Activated CD4-positive, alpha-beta T cell treated with anti-CD3 and anti-CD28 coated beads for 36 hours (primary cell): ENCODE data around the gene CCDC33. TPM values are rescaled to one million over a fixed set of nuclear protein-coding genes. Genes with fewer than 3 reads are reported as not detected.

ENCODE experiments used
- ATAC-seq: fragments of 200-7000 bp; cut with Tn5 transposase; one replicate; pipeline ENCODE4 v1.10.0; 2021; ENCODE audit warnings: mild to moderate bottlenecking, moderate library complexity
- CTCF ChIA-PET: fragments of 350-600 bp; sonication (Branson Sonifier 250); formaldehyde crosslinking; loops from one replicate; lab custom pipeline; 2021; ENCODE audit warnings: antibody characterized with exemption; lab: Charles Lee
- POLR2A ChIA-PET: fragments of 350-600 bp; sonication (Branson Sonifier 250); formaldehyde crosslinking; loops from one replicate; lab custom pipeline; 2021; ENCODE audit warnings: antibody characterized with exemption, inconsistent platforms; lab: Charles Lee
- DNase-seq: peaks from one replicate; pipeline ENCODE4 v3.0.0-alpha.2; 2020
- H3K27ac Mint-ChIP-seq: one replicate; pipeline ENCODE4 v1.8.0; 2021; ENCODE audit warnings: mixed read lengths
- H3K27me3 Mint-ChIP-seq: one replicate; pipeline ENCODE4 v1.8.0; 2021; ENCODE audit warnings: mixed read lengths
- H3K36me3 Mint-ChIP-seq: one replicate; pipeline ENCODE4 v1.8.0; 2021; ENCODE audit warnings: low read depth, mixed read lengths
- H3K4me1 Mint-ChIP-seq: one replicate; pipeline ENCODE4 v1.8.0; 2021; ENCODE audit warnings: mixed read lengths
- H3K4me3 Mint-ChIP-seq: one replicate; pipeline ENCODE4 v1.8.0; 2021; ENCODE audit warnings: mild to moderate bottlenecking, moderate library complexity, mixed read lengths
- H3K9me3 Mint-ChIP-seq: one replicate; pipeline ENCODE4 v1.8.0; 2021; ENCODE audit warnings: low read depth, mixed read lengths
- intact Hi-C, 2 experiments: fragments of 100-400 bp; cut with DNase I in 1 of 2; cut with micrococcal nuclease in 1 of 2; formaldehyde crosslinking; loops; one replicate each; pipeline versions ENCODE4 v1.14.2 to v1.15.1; 2022 to 2024; cut with DNase I, micrococcal nuclease
- total RNA-seq, 2 experiments: library from RNA; stranded (reverse); gene quantifications; one replicate each; pipeline ENCODE4 v1.2.3, GENCODE V29; 2021

The CCDC33 gene
- total RNA-seq, 2 experiments from 2014 or later = not detected

DNA sequence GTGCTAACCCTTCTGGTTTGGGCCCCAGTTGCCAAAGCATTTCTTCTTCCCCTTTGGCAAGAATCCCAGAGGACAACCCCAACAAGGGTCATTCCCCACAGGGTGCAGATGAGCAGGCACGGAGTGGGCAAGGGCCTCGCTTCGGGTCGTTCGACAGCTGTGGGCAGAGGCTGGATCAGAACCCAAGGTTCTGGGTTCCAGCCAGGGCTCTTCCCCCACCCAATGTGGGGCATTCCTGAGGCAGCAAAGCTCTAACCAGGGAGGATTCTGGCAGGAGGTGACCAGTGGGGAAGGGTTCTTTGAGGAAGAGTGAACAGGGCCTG, 83.0 kb downstream of the CCDC33 start:
- Mint-ChIP-seq H3K36me3 (no peaks in the 10 kb centered on the region), H3K27me3 (no peaks in the 10 kb centered on the region), H3K27ac (no peak overlapping the region), H3K4me3 (no peak overlapping the region), H3K4me1 (peaks cover 20% of the 10 kb centered on the region), H3K9me3 (no peaks in the 10 kb centered on the region)
- DNase-seq (no peak), ATAC-seq (no peak)
- ChIA-PET CTCF (interaction anchor here (0.6 to 1.2 kb wide), 3 partner anchors 10 to 187 kb away, joined by 3 read pairs; no protein-coding TSS in a partner anchor), POLR2A (no interaction called here)
- intact Hi-C loops = loop anchor here in 1 of 2 experiments (5.0 kb wide), 1 partner anchor 347 kb away; no protein-coding TSS in a partner anchor

DNA sequence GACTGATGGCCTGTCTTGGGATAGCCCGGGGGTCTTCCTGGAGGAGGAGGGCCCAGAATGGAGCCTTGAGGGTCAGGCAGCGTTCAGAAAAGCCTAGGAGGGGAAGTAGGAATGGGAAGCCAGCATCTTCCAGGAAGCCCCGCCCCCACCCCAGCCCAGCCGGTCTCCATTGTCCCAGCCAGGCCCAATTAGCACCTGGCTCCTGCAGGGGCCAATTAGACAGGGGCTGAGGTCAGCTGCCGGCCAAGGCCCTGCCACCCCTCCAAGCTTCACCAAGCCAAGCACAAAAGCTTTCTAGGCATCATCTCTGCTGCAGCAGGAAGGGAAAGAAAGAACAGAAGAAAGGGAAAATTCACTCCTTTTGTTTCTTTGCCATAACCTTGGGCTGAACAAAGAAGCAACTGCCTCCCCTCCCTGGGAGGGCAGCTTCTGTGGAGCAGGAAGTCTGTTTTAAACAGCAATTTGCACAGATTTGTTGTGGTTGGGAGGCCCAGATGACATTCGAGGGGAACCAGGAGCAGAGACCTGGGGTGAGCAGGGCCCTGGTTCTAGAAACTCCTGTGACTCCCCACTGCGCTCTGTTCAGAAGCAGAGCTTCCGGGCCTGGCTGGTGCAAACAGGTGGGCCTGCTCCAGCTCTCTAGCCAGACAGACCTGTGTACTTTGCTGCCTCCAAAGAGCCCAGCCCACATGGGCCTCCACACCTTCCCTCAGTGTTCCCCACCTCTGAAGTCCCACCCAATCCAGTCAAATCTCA, 83.6 kb downstream of the CCDC33 start:
- Mint-ChIP-seq H3K36me3 (no peaks in the 10 kb centered on the region), H3K27me3 (no peaks in the 10 kb centered on the region), H3K9me3 (no peaks in the 10 kb centered on the region), H3K4me1 (peaks cover 14% of the 10 kb centered on the region), H3K27ac (no peak overlapping the region), H3K4me3 (no peak overlapping the region)
- CTCF ChIA-PET = interaction anchor here (0.6 to 2.7 kb wide), 12 partner anchors 10 to 347 kb away, joined by 3 to 12 read pairs (median 3); no protein-coding TSS in a partner anchor
- intact Hi-C loops = loop anchor here in 1 of 2 experiments (5.0 kb wide), 1 partner anchor 347 kb away; no protein-coding TSS in a partner anchor
- POLR2A ChIA-PET = no interaction called here
- ATAC-seq (no peak), DNase-seq (peak; percentile 7)

DNA sequence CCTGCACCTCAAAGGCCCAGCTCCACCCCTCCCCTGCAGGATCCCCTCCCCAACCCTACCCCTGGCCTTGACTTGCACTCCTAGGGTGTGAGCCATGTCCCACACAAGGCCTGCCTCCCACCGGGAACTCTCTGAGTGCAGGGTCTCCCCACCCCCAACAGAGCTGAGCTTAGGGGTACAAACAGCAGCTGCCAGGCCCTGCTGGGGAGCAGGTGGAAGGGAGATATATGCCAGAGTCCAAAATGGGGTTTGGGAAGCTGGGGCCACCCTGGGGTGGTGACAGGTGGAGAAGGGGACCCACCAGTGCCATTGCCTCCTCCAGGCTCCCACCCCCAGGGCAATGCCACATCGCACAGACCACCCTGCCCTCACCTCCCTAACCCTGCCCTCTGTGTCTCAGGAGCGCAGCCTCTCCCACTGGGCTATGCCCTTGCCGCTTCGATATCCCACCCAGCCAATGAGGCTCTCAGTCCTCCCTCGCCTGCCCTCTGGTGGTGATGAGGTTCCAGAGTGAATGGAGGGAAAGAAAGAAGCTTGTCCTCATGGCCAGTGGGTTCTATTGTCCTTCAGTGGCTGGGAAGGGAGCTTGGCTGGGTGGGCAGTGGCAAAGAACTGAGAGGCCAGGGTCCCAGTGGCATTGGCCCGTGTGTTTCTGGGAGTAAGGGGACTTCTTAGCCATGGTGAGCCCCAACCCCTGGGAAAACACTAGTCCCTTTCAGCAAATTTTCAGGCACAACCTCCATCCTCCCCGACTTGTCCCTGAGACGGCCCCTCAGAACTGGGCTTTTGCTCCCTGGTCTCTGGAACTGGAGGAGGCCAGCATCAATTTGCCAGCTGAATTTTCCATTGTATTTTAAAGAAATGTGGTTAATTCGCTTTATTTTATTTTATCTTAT, 84.5 kb downstream of the CCDC33 start:
- H3K27me3 Mint-ChIP-seq = no peaks in the 10 kb centered on the region
- ChIA-PET CTCF (interaction anchor here (0.6 to 2.7 kb wide), 16 partner anchors 9 to 348 kb away, joined by 3 to 12 read pairs (median 3); no protein-coding TSS in a partner anchor), POLR2A (interaction anchor here (0.7 kb wide), 1 partner anchor 1921 kb away, joined by 3 read pairs; no protein-coding TSS in a partner anchor)
- H3K36me3 Mint-ChIP-seq = no peaks in the 10 kb centered on the region
- intact Hi-C loops = no loop called here
- no peak overlapping the region for H3K4me3 Mint-ChIP-seq
- peaks cover 6% of the 10 kb centered on the region for H3K4me1 Mint-ChIP-seq
- no peak overlapping the region for H3K27ac Mint-ChIP-seq
- ATAC-seq (peak; percentile 35), DNase-seq (peak; percentile 69)
- H3K9me3 Mint-ChIP-seq = no peaks in the 10 kb centered on the region

DNA sequence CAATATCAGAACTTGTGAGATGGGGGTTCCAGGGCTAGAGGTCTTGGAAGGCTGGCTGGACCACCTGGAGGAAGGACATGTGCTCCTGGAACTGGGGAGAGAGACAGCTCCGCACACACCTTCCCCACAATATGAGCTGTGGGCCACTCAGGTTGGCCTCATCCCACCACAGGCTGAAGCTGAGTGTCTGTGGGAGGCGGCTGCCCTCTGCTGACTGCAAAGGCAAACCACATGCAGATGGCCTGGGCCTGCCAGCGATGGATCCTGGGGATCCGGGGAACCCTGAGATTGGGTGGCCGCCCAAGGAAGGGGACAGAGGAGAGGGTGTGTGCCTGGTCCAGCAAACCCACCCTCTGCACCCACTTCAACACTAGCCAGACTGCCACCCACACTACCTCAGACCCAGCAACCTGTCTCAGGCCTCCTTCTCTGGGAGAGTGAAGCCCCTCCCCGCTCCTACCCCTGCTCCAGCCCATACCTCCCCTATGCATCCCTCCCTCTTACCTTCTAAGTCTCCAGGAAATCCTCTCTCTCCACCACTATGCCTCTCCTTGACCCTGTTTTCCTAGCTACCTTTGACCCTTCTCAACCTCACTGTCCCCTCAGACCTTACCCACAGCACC, 86.5 kb downstream of the CCDC33 start:
- Mint-ChIP-seq H3K4me1 (peaks cover 2% of the 10 kb centered on the region), H3K36me3 (no peaks in the 10 kb centered on the region), H3K27ac (no peak overlapping the region), H3K27me3 (no peaks in the 10 kb centered on the region), H3K9me3 (no peaks in the 10 kb centered on the region), H3K4me3 (no peak overlapping the region)
- DNase-seq = peak; percentile 80
- ChIA-PET CTCF (interaction anchor here (0.5 to 2.4 kb wide), 20 partner anchors 12 to 981 kb away, joined by 3 to 17 read pairs (median 4); partner anchors contain the start of genes ISLR2 and PML), POLR2A (no interaction called here)
- intact Hi-C loops = loop anchor here (1.0 kb wide), 2 partner anchors 195 to 349 kb away; no protein-coding TSS in a partner anchor
- peak; percentile 87 for ATAC-seq

DNA sequence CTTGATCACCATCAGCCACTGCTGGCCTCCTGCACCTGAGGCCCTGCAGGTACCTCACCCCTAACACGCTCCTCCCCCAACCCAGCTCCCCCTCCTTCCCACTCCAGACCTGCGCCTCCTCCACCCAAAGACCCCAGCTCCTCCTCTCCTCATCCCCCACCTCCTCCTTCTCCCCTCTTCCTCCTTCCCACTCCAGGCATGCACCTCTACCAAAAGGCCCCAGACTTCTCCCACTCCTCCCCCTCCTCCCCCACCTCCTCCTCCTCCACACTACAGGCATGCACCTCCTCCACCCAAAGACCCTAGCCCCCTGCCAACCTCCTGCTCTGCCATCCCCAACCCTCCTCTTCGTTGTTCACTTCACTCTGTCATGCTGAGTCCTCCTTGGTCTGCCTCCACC, 88.6 kb downstream of the CCDC33 start:
- H3K27ac Mint-ChIP-seq = no peak overlapping the region
- CTCF ChIA-PET = interaction anchor here (1.1 kb wide), 1 partner anchor 85 kb away, joined by 3 read pairs; no protein-coding TSS in a partner anchor
- no peaks in the 10 kb centered on the region for H3K9me3 Mint-ChIP-seq
- ATAC-seq (no peak), DNase-seq (no peak)
- no peak overlapping the region for H3K4me3 Mint-ChIP-seq
- peaks cover 5% of the 10 kb centered on the region for H3K4me1 Mint-ChIP-seq
- intact Hi-C loops = no loop called here
- H3K36me3 Mint-ChIP-seq = no peaks in the 10 kb centered on the region
- H3K27me3 Mint-ChIP-seq = no peaks in the 10 kb centered on the region
- POLR2A ChIA-PET = no interaction called here

DNA sequence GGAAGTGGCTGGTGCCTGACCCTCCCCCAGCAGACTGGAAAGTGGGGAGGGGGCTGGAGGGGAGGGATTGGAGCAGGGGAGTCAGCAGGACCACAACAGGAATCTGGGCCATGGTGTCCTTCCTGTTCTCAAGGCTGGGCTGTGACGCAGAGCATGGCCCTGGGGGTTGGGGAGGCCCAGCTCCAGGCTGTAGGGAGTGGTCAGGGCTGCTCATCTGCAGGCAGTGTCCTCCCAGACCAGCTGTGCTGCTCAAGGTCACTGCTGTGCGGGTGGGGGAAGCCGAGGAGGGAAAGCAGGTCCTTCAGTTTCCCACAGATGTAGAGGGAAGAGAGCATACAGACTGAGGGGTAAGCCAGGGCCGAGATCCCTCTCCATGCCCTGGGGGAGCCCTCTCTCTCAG, 90.6 kb downstream of the CCDC33 start:
- H3K27me3 Mint-ChIP-seq = no peaks in the 10 kb centered on the region
- no peak overlapping the region for H3K4me3 Mint-ChIP-seq
- DNase-seq (no peak), ATAC-seq (no peak)
- ChIA-PET CTCF (no interaction called here), POLR2A (no interaction called here)
- intact Hi-C loops = no loop called here
- no peaks in the 10 kb centered on the region for H3K9me3 Mint-ChIP-seq
- H3K4me1 Mint-ChIP-seq = peaks cover 3% of the 10 kb centered on the region
- H3K36me3 Mint-ChIP-seq = no peaks in the 10 kb centered on the region
- H3K27ac Mint-ChIP-seq = no peak overlapping the region

DNA sequence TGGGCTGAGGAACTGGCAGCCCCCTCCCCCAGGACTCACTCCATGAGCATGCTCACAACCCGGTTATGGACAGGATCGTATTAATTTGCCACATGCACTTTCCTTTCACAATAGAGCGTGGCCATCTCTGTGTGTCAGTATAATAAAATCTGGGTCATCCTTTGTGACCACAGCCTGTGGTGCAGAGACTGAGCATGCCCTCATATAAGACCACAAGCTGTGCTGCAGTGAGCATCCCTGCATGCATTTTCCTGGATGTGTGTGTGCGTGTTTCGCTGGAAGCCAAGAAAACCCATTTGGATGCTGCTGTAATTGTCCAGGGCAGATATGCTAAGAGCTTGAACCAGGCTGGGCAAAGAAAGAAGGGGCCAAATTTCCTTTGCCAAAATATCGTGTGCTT, 91.6 kb downstream of the CCDC33 start:
- H3K4me3 Mint-ChIP-seq = no peak overlapping the region
- H3K4me1 Mint-ChIP-seq = peaks cover 3% of the 10 kb centered on the region
- POLR2A ChIA-PET = interaction anchor here (0.5 kb wide), 1 partner anchor 38 kb away, joined by 3 read pairs; no protein-coding TSS in a partner anchor
- no peaks in the 10 kb centered on the region for H3K9me3 Mint-ChIP-seq
- H3K27ac Mint-ChIP-seq = no peak overlapping the region
- no peaks in the 10 kb centered on the region for H3K27me3 Mint-ChIP-seq
- DNase-seq = no peak
- H3K36me3 Mint-ChIP-seq = no peaks in the 10 kb centered on the region
- CTCF ChIA-PET = interaction anchor here (0.5 to 1.2 kb wide), 2 partner anchors 274 to 418 kb away, joined by 3 read pairs; no protein-coding TSS in a partner anchor
- intact Hi-C loops = no loop called here
- ATAC-seq = no peak

DNA sequence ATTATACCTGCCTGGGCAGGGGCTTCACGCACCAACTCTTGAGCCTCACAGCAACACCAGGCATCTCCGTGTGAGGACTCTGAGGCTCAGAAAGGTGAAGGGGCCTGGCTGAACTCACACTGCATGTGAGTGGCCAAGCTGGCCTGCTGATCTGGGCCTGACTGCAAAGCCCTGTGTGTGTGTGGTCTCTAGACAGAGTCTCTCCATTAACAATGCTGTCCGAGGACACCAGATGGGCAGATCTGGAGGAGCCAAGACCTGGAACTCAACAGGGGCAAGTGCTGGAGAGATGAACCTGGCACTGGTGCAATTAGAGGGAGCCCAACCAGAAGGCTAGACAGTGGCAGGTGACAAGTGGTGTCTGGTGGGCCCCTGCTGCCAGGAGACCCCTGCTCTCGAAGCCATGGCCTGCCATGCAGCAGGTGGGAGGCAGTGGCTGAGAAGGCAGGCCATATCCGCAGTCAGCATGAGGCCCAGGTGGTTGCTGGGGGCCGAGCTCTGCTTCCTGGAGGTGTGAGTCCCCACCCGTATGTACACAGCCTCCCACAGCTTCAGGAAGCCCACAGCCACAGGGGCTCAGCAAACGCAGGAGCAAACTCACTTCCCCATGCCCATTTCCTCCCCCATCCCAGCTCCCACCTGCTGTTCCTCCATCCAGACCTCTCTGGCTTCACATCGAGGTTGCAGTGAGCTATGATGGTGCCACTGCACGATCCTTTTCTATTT, 92.4 kb downstream of the CCDC33 start:
- POLR2A ChIA-PET = interaction anchor here (0.5 kb wide), 1 partner anchor 39 kb away, joined by 3 read pairs; no protein-coding TSS in a partner anchor

DNA sequence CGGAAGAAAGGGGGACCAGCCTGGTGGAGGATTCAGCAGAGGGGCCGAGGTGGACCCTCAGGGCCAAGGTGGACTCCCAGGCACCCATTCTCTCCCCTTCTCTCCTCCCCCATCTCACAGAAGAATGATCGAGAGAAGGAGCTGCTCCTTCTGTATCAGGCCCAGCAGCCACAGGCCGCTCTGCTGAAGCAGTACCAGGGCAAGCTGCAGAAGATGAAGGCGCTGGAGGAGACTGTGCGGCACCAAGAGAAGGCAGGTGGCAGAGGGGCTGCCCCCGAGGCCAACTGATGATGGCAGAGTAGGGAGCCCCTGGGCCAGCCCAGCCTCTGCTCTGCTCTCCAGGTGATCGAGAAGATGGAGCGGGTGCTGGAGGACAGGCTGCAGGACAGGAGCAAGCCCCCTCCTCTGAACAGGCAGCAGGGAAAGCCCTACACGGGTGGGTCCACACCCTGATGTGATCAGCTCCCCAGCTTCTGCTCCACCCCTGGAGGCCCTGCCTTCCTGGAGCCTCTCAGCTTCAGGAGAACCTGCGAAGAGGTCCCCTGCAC, 94.8 kb downstream of the CCDC33 start:
- H3K27ac Mint-ChIP-seq = no peak overlapping the region
- ChIA-PET CTCF (no interaction called here), POLR2A (no interaction called here)
- DNase-seq (no peak), ATAC-seq (no peak)
- no peaks in the 10 kb centered on the region for H3K36me3 Mint-ChIP-seq
- no peaks in the 10 kb centered on the region for H3K27me3 Mint-ChIP-seq
- no peak overlapping the region for H3K4me3 Mint-ChIP-seq
- H3K4me1 Mint-ChIP-seq = peaks cover 3% of the 10 kb centered on the region
- no peaks in the 10 kb centered on the region for H3K9me3 Mint-ChIP-seq
- intact Hi-C loops = no loop called here

More for the DNA sequence above, 92.4 kb downstream of the CCDC33 start:
- Mint-ChIP-seq H3K9me3 (no peaks in the 10 kb centered on the region), H3K4me3 (no peak overlapping the region), H3K4me1 (peaks cover 3% of the 10 kb centered on the region), H3K36me3 (no peaks in the 10 kb centered on the region), H3K27me3 (no peaks in the 10 kb centered on the region), H3K27ac (no peak overlapping the region)
- intact Hi-C loops = no loop called here
- no peak for DNase-seq
- CTCF ChIA-PET = interaction anchor here (0.5 to 1.2 kb wide), 3 partner anchors 9 to 417 kb away, joined by 3 read pairs; no protein-coding TSS in a partner anchor
- ATAC-seq = no peak

DNA sequence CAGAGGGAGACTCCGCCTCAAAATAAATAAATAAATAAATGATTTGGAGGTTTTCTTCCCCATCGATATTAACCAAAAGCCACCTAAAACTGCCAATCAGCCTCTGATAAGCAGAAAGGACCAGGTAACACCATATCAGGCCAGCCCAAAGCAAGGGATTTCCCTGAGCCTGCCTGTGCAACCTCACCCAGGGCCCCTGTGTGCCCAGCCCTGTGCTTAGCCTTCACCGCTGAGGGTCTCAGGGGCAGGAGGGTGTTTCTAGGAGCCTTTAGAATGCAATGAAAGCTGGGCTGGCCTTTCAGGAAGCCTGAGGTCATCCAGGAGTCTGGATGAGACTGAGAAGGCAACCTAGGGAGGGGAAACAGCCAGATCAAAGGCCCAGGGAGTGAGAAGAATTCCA, 95.9 kb downstream of the CCDC33 start:
- intact Hi-C loops = no loop called here
- H3K9me3 Mint-ChIP-seq = no peaks in the 10 kb centered on the region
- H3K4me3 Mint-ChIP-seq = no peak overlapping the region
- ChIA-PET POLR2A (no interaction called here), CTCF (no interaction called here)
- ATAC-seq (no peak), DNase-seq (no peak)
- H3K4me1 Mint-ChIP-seq = peaks cover 3% of the 10 kb centered on the region
- no peak overlapping the region for H3K27ac Mint-ChIP-seq
- no peaks in the 10 kb centered on the region for H3K27me3 Mint-ChIP-seq
- H3K36me3 Mint-ChIP-seq = no peaks in the 10 kb centered on the region
